Measurements from ENCODE around the gene IFNA13. TPM values are rescaled to one million over a fixed set of nuclear protein-coding genes. Genes with fewer than 3 reads are reported as not detected.
"Not testable (repeated sequence)": the region's sequence is repeated elsewhere in the genome, so short reads cannot be mapped to it uniquely, and the experiment has no call there.

Gene IFNA13
- not detected in 2 replicates for total RNA-seq (2014; rRNA removed; shearing (Covaris generic))

GRCh38 chr9:21367957-21368356 is at the start of gene IFNA13:
Gene IFNA13 (minus strand): TSS chr9:21368057. CDS start chr9:21368010, 47 bp downstream.
- DNase-seq (ENCODE audit: low read depth), result no peak

- DNase-seq (ENCODE audit: low read depth), result peak; percentile 68
Observed at GRCh38 chr9:21415493-21416267, 47.8 kb upstream of the IFNA13 start.

- DNase-seq (ENCODE audit: low read depth), result no peak
Observed at GRCh38 chr9:21414220-21414940, 46.5 kb upstream of the IFNA13 start.

DNA sequence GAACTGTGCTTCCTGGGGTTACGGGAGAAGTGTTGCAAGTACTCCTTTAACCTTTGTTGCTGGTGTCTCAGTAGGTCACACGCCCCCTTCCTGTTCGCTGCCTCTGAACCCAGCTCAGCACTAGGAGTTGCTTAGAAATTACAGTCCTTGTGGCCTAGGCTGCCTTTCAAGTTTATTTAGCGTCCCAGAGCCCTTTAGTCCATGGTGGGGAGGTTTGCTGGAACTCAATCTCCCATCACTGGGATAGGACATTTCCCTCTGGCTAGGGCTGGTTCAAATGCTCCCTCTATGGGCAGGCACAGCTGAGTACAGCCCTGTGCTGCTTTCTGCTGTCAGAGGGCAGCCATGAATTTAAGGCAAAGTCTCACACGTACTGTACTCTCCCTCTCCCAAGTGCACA is 45.8 kb upstream of the IFNA13 start:
- no peak for DNase-seq (ENCODE audit: low read depth)

- DNase-seq (ENCODE audit: low read depth), result no peak
Observed at GRCh38 chr9:21413151-21413550, 45.3 kb upstream of the IFNA13 start.

GRCh38 chr9:21412107-21412506 is 44.2 kb upstream of the IFNA13 start:
- DNase-seq (ENCODE audit: low read depth), result no peak

GRCh38 chr9:21408817-21409216 is 41.0 kb upstream of the IFNA13 start, which contains the start of gene IFNA8:
Gene IFNA8 (plus strand): TSS chr9:21409117. CDS start chr9:21409177, 60 bp downstream.
- no peak for DNase-seq (ENCODE audit: low read depth)

DNA sequence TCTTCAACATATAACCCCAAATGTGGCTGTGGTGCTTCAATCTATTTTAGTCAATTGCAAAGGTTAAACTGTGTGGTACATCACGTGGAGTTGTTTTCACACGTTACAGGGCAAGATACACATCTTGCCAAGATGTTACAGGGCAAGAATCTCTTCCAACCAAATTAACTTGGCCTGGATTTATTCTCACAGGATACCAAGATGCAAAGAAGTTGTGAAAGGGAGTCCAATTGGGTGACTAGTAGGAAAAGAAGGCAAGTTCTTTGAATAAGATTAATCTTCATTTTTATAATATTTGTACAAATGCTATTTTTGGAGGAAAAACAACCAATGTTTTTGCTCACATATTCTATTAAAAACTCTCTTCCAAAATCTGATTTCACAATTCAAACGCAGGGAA is 36.3 kb upstream of the IFNA13 start:
- DNase-seq (ENCODE audit: low read depth), result no peak

DNA sequence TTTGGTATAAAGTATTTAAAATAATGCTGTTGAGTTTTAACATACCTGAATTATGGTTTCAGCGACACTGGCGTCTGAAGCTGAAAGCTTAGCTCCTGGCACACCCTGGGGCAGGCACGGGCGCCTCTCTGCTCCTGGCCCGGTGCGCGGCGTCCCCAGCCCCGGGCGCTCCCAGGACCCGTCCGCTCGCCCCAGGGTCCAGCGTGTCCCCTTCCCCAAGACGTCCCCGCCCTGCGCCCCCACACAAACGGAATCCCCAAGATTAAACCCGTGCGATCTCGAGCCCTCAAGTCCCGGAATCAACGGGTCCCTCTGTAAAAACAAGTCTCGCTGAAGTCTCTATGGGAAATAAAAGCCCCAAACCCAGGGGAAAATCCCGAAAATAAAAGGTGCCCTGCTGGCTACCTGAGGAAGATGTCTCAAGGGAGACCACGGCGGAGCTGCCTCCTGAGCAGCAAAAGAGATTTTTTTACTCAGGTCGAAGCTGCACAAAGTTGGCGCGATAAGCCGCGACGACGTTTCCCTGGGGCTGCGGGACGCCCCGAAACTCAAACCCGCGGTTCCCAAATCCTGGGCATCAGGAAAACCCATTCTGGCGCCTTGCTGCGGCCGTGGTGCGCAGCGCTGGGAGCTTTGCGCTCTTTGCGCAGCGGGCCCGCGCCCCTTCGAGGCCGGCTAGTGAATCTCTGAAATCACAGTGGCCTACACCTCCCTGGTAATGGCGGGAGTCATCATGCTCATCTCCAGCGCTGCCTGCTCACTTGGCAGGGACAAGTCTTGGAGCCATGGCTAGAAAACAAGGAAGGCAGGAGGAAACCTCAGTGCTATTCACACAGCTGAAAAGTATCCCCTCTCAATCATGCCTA is 34.8 kb upstream of the IFNA13 start:
- no peak for DNase-seq (ENCODE audit: low read depth)

DNA sequence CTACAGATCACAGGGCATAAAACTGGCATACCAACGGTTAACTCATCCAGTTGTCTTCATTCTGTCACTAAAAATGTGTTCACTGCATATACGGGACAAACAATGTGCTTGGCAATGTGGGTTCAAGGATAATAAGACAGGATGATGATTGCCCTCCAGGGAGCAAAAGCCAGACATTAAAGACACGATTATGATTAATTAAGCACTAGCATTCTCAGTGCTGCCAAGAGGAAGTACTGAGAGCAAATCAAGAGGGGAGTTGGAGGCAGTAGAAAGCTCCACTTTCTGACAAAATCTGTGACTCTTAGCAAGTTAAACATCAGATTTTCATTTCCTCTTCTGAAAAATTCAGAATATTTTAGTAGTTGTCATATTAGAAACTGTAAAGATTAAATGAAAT is 32.1 kb upstream of the IFNA13 start:
- DNase-seq (ENCODE audit: low read depth), result no peak

DNA sequence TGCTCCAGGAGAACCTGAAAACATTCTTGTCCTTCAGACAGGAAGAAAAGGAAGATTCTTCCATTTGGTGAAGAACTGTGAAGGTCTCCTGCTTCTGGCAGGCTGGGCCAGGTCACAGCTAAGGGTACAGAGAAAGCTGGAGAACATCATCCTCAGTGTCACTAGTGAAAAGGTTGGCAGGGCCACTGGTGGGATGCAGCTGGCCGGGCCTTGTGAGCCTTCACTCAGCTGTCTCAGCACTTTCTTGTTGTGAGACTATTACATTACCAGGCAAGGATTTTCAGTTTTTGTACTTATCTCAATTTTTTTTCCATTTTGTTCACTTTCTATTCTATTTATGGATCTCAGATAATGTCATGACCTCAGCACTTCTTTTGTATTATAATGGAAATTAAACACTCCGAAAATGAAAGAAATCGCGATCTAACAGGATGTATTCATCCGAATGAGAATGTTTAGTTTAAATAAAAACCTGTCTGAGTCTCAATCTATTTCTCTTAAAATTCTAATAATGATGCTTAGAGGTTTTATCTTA is 31.2 kb upstream of the IFNA13 start:
- DNase-seq (ENCODE audit: low read depth), result no peak

DNA sequence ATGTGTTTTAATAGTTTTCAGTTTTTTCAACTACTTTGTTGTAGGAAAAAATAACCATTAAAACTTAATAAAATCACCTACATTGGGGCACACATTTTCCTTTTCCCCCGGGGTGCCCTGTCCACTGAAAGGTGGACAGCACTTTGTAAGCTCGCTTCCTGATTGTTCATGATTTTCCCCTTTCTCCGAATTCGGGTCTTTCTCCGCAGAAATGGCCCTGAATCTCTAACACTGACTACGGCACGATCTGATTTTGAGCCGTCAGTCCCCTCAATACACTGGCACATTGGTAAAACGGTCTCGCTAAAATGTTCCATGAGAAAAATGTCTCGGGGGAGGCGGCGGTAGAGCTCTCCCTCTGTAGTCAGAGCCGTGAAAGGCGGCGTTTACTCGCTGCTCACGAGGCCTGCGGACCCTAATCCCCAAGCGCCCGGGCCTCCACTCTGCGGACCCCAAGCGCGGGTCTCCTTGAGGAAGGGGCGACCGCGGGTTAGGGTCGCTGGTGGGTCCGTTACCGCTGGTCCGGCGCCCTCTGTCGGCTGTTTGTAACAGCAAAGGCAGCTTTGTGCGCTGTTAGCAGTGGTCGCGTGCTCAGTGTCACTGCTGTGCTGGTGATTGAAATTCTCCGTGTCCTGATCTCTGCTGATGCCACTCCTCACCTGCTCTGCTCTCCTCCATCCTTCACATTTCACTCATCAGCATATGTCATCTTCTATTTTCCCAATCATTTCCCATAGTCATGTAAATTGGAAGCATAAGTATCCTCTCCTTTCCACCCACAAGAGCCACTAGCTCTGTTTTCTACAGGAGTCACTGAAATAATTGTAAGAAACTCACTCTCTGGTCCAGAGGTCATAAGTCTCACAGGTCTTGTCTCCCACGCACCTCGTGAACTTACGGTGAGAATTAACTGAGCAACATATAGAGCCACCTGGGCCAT is 28.2 kb upstream of the IFNA13 start:
- peak; percentile 19 for DNase-seq (ENCODE audit: low read depth)

DNA sequence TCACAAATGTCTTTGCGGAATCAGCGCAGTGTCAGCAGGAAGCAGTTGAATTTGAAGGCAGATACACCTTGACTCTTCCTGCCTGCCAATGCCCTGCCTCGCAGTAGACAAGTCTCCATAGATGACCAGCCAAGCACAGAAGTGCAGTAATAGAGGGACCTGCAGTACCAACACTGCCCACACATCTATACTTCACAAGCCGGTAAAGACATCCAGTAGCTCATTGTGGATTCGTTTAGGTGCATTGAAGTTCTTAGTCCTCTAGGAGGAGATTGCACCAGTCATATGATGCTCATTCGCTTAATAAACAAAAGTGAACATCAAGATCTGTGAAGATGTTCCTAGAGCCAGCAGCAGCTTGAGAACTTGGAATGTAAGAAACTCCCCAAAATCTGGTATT is 24.4 kb upstream of the IFNA13 start:
- peak; percentile 40 for DNase-seq (ENCODE audit: low read depth)

GRCh38 chr9:21385131-21385670 is 17.3 kb upstream of the IFNA13 start, which contains the start of gene IFNA2:
Gene IFNA2 (minus strand): TSS chr9:21385398. CDS start chr9:21385329, 69 bp downstream.
- DNase-seq (ENCODE audit: low read depth), result no peak

DNA sequence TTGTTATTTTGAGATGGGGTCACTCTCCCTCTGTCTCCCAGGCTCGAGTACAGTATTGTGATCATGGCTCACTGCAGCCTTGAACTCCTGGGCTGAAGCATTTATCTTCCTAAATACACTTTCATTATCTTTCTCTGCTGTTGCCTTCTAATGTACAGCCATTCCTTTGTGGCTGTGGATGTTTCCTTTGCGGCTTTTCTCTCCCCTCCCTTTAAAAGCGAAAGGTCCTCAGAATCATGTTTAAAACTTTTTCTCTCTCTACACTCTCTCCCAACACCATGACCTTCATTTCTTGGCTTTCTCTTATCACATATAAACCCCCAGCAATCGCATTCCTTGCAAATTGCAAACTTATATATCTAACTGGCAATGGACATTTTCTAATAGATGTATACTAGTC is 15.8 kb upstream of the IFNA13 start:
- DNase-seq (ENCODE audit: low read depth), result no peak

GRCh38 chr9:21381448-21382339 is 13.8 kb upstream of the IFNA13 start:
- no peak for DNase-seq (ENCODE audit: low read depth)

DNA sequence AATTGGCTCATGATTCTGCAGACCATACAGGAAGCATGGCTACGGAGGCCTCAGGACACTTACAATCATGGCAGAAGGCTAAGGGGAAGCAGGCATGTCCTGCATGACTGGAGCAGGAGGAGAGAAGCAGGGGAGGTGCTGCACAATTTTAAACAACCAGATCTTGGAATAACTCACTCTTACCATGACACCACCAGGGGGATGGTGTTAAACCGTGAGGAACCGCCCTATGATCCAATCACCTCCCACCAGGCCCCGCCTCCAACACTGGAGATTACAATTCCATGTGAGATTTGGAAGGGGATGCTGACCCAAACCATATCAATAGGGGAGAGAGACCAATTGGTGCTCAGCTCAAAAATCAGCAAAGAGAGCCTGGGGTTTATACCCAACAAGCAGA is 3.6 kb upstream of the IFNA13 start:
- DNase-seq (ENCODE audit: low read depth), result not testable (repeated sequence)

- DNase-seq (ENCODE audit: low read depth), result not testable (repeated sequence)
Observed at GRCh38 chr9:21367169-21367568, 688 bp downstream of the IFNA13 start.

- DNase-seq (ENCODE audit: low read depth), result no peak
Observed at GRCh38 chr9:21362287-21362686, 5.6 kb downstream of the IFNA13 start.

All from RPMI7951 (cell line).